Measurements from ENCODE around the gene TMEM121.

GRCh38 chr14:105570482-105570881 is 44.1 kb downstream of the TMEM121 start:
- TF ChIP-seq ZNF8 (CRISPR knock-in tag; IDR thresholded peaks at IDR 0.05) = no peak
- TF ChIP-seq ZNF70 (CRISPR knock-in tag; IDR thresholded peaks at IDR 0.05) = no peak
- no peak for TF ChIP-seq ARNTL (CRISPR knock-in tag; IDR thresholded peaks at IDR 0.05; ENCODE audit: borderline replicate concordance, low read depth)
- no peak for TF ChIP-seq ZFP30 (CRISPR knock-in tag; IDR thresholded peaks at IDR 0.05)
- no peak for TF ChIP-seq POU6F1 (CRISPR knock-in tag; IDR thresholded peaks at IDR 0.05; ENCODE audit: borderline replicate concordance, low read depth)
- no peak for TF ChIP-seq RARB (CRISPR knock-in tag; IDR thresholded peaks at IDR 0.05)
